HepG2 (cell line): ENCODE results near the gene CCDC57. TPM values are rescaled to one million over a fixed set of nuclear protein-coding genes. Genes with fewer than 3 reads are reported as not detected.

Source experiments
- ATAC-seq: fragments of 200-7000 bp; cut with Tn5 transposase; 3 replicates; pipeline ENCODE4 v1.9.1; 2020; ENCODE audit warnings: mild to moderate bottlenecking, moderate library complexity
- BruUV-seq: library from RNA; stranded (reverse); fragments of 400-500 nt; replicated peaks from 2 replicates; lab custom pipeline; 2021; lab: Mats Ljungman, UMichigan
- CTCF ChIA-PET: fragments of 300-600 bp; formaldehyde crosslinking; extraction: SDS; loops from one replicate; lab custom pipeline; 2021; ENCODE audit warnings: low total read pairs, inconsistent platforms, low intra/inter-chr PET ratio; lab: Yijun Ruan, JAX
- POLR2A ChIA-PET: fragments of 350-600 bp; sonication (Branson Sonifier 250); formaldehyde crosslinking; loops from one replicate; lab custom pipeline; 2020; ENCODE audit warnings: antibody characterized with exemption, inconsistent platforms; lab: Yijun Ruan, JAX
- DNase-seq: peaks from one replicate; pipeline ENCODE4 v3.0.0-alpha.2; 2015; ENCODE audit warnings: low spot score
- FAIRE-seq: peaks from 3 replicates; lab custom pipeline; 2011; peaks lifted over from hg19 to GRCh38; lab: Jason Lieb, UNC
- H2AFZ ChIP-seq: one replicate; pipeline ENCODE4 v1.6.1; 2011; ENCODE audit warnings: low read length, inconsistent platforms
- H3K27ac ChIP-seq: fragments of 300-600 bp; 3 replicates; pipeline ENCODE4 v1.8.0; 2011; ENCODE audit warnings: mixed run types, mild to moderate bottlenecking, mixed read lengths, low read length, inconsistent platforms; ENCODE audit not compliant: insufficient read depth; ENCODE audit errors: extremely low read length
- H3K27me3 ChIP-seq, 2 experiments: fragments of 200-600 bp in 1 of 2; 2 replicates in 1 of 2; 3 replicates in 1 of 2; pipeline versions ENCODE4 v1.6.0 to v1.8.0; 2011; ENCODE audit warnings: low read length in 2 of 2, mild to moderate bottlenecking in 2 of 2, moderate library complexity in 2 of 2, inconsistent platforms in 1 of 2; ENCODE audit not compliant: insufficient read depth in 2 of 2, control insufficient read depth in 1 of 2
- H3K36me3 ChIP-seq, 2 experiments: fragments of 200-600 bp in 1 of 2; replicated peaks in 1 of 2; 2 replicates in 1 of 2; 3 replicates in 1 of 2; pipeline versions ENCODE4 v1.5.1 to v1.8.0; 2011; ENCODE audit warnings: low read length in 2 of 2, inconsistent platforms in 1 of 2; ENCODE audit not compliant: insufficient read depth in 2 of 2, control insufficient read depth in 1 of 2
- H3K4me1 ChIP-seq: 2 replicates; pipeline ENCODE4 v1.5.1; 2012; ENCODE audit warnings: low read length, inconsistent platforms; ENCODE audit not compliant: insufficient read depth
- H3K4me2 ChIP-seq: 2 replicates; pipeline ENCODE4 v1.6.0; 2011; ENCODE audit warnings: low read depth, low read length, inconsistent platforms
- H3K4me3 ChIP-seq, 3 experiments: fragments of 200-600 bp in 1 of 3; sonication (generic), shearing (Covaris generic) in 1 of 3; replicated peaks in 1 of 3; 2 replicates each; pipeline ENCODE4 v1.5.1; 2011 to 2016; ENCODE audit warnings: low read length in 3 of 3, inconsistent platforms in 2 of 3, low read depth in 2 of 3, mild to moderate bottlenecking in 2 of 3, control low read depth in 1 of 3, mixed read lengths in 1 of 3; ENCODE audit not compliant: insufficient read depth in 1 of 3
- H3K79me2 ChIP-seq: one replicate; pipeline ENCODE4 v1.6.1; 2011; ENCODE audit warnings: low read length, inconsistent platforms; ENCODE audit not compliant: insufficient read depth
- H3K9ac ChIP-seq: 2 replicates; pipeline ENCODE4 v1.6.0; 2011; ENCODE audit warnings: mild to moderate bottlenecking, low read depth, low read length, inconsistent platforms; ENCODE audit not compliant: insufficient read depth
- H3K9me3 ChIP-seq: 2 replicates; pipeline ENCODE4 v1.5.1; 2012; ENCODE audit warnings: mild to moderate bottlenecking, low read length
- H4K20me1 ChIP-seq: 2 replicates; pipeline ENCODE4 v1.6.0; 2011; ENCODE audit warnings: inconsistent platforms, mild to moderate bottlenecking, low read length, moderate library complexity; ENCODE audit not compliant: insufficient read depth
- GTF2F1 ChIP-seq: fragments of 150-350 bp; IDR thresholded peaks from 2 replicates; pipeline ENCODE4 v1.6.1; 2014; ENCODE audit warnings: low read length
- HES4 ChIP-seq: sonication (generic); formaldehyde crosslinking; IDR thresholded peaks from 2 replicates; pipeline ENCODE4 v1.9.0; 2021; ENCODE audit warnings: mild to moderate bottlenecking, missing genetic modification reagents, borderline replicate concordance
- JUN ChIP-seq: sonication (generic); formaldehyde crosslinking; IDR thresholded peaks from 2 replicates; pipeline ENCODE4 v1.4.0; 2020; ENCODE audit warnings: mild to moderate bottlenecking, missing genetic modification reagents
- MBNL3 ChIP-seq: fragments of 250-450 bp; sonication (Bioruptor Pico); conservative IDR thresholded peaks from 2 replicates; pipeline ENCODE4 v1.8.0; 2022; ENCODE audit warnings: mild to moderate bottlenecking, inconsistent platforms
- NCOA1 ChIP-seq: sonication (generic); formaldehyde crosslinking; IDR thresholded peaks from 2 replicates; pipeline ENCODE4 v1.9.0; 2021; ENCODE audit warnings: missing genetic modification reagents
- POLR2AphosphoS2 ChIP-seq: IDR thresholded peaks from 2 replicates; pipeline ENCODE4 v1.6.1; 2011; ENCODE audit warnings: low read depth, low read length, improper control_type of control experiment
- REPIN1 ChIP-seq: sonication (generic); formaldehyde crosslinking; IDR thresholded peaks from 2 replicates; pipeline ENCODE4 v1.8.0; 2022; ENCODE audit warnings: missing genetic modification reagents, low read depth, mild to moderate bottlenecking, borderline replicate concordance
- ZBTB1 ChIP-seq: sonication (generic); formaldehyde crosslinking; IDR thresholded peaks from 2 replicates; pipeline ENCODE4 v1.4.0; 2020; ENCODE audit warnings: missing genetic modification reagents, borderline replicate concordance
- ZFP1 ChIP-seq: IDR thresholded peaks from 2 replicates; pipeline ENCODE4 v1.6.1; 2016
- ZIK1 ChIP-seq: sonication (generic); formaldehyde crosslinking; IDR thresholded peaks from 2 replicates; pipeline ENCODE4 v1.5.0; 2020; ENCODE audit warnings: mild to moderate bottlenecking, low read depth, missing genetic modification reagents, borderline replicate concordance
- ZNF552 ChIP-seq: sonication (generic); formaldehyde crosslinking; IDR thresholded peaks from 2 replicates; pipeline ENCODE4 v1.9.0; 2022; ENCODE audit warnings: missing genetic modification reagents, mild to moderate bottlenecking, borderline replicate concordance
- ZNF570 ChIP-seq: sonication (generic); formaldehyde crosslinking; IDR thresholded peaks from 2 replicates; pipeline ENCODE4 v1.4.0; 2020; ENCODE audit warnings: mild to moderate bottlenecking, missing genetic modification reagents, borderline replicate concordance
- ZNF749 ChIP-seq: sonication (generic); formaldehyde crosslinking; IDR thresholded peaks from 2 replicates; pipeline ENCODE4 v1.8.0; 2022; ENCODE audit warnings: mild to moderate bottlenecking, missing genetic modification reagents, moderate library complexity, borderline replicate concordance
- WGBS: methylation state at CpG from one replicate; pipeline ENCODE4 v1.1.6; 2017; ENCODE audit warnings: low lambda C conversion rate; 5-methylcytosine and 5-hydroxymethylcytosine counted together
- in situ Hi-C: cut with HindIII; loops from 2 replicates; pipeline ENCODE4 v1.10.0; 2017; ENCODE audit warnings: low pct_unique_long_range_greater_than_20kb; ENCODE audit not compliant: extremely low pct_ligation_motif_present
- intact Hi-C: fragments of 100-400 bp; cut with micrococcal nuclease; formaldehyde crosslinking; loops from one replicate; pipeline ENCODE4 v1.10.0; 2022; ENCODE audit not compliant: unreplicated experiment
- polyA plus RNA-seq, 8 experiments: library from polyadenylated mRNA; depleted of rRNA in 3 of 8; stranded (reverse) in 7 of 8; unstranded in 1 of 8; fragments of >200 nt; fragmentation: Illumina TruSeq in 4 of 8; extraction: Trizol in 4 of 8; gene quantifications; 2 replicates each; pipeline versions ENCODE4 v1.2.1 to v1.2.3, GENCODE V29; 2011 to 2016; ENCODE audit warnings: low read depth in 4 of 8, missing spikeins in 1 of 8, mixed read lengths in 1 of 8; ENCODE audit not compliant: insufficient read depth in 1 of 8
- total RNA-seq, 5 experiments: library from RNA; depleted of rRNA; stranded (reverse); fragments of >200 nt; fragmentation: Illumina TruSeq; extraction: Trizol; gene quantifications; 2 replicates each; pipeline ENCODE4 v1.2.3, GENCODE V29; 2016; ENCODE audit warnings: low read depth in 1 of 5
- TF ChIP-seq, protein P1 (sequence below): sonication (generic); formaldehyde crosslinking; IDR thresholded peaks from 2 replicates; pipeline ENCODE4 v1.9.0; 2021; ENCODE audit warnings: missing genetic modification reagents, borderline replicate concordance
- TF ChIP-seq, protein P2 (sequence below): sonication (generic); formaldehyde crosslinking; IDR thresholded peaks from 2 replicates; pipeline ENCODE4 v1.4.0; 2020; ENCODE audit warnings: missing genetic modification reagents, borderline replicate concordance
- TF ChIP-seq, protein P3 (sequence below), 2 experiments: sonication (generic) in 1 of 2; formaldehyde crosslinking in 1 of 2; IDR thresholded peaks; 2 replicates each; pipeline versions ENCODE4 v1.5.1 to v1.6.1; 2011 to 2020; ENCODE audit warnings: borderline replicate concordance in 1 of 2, low read depth in 1 of 2, low read length in 1 of 2, mild to moderate bottlenecking in 1 of 2, missing genetic modification reagents in 1 of 2, moderate library complexity in 1 of 2

The CCDC57 gene
- total and polyA plus RNA-seq, 2 of the 13 experiments (the other 11 are each of a cell fraction or from before 2014, with no cell fraction given) = 59.3 to 59.9 TPM

DNA sequence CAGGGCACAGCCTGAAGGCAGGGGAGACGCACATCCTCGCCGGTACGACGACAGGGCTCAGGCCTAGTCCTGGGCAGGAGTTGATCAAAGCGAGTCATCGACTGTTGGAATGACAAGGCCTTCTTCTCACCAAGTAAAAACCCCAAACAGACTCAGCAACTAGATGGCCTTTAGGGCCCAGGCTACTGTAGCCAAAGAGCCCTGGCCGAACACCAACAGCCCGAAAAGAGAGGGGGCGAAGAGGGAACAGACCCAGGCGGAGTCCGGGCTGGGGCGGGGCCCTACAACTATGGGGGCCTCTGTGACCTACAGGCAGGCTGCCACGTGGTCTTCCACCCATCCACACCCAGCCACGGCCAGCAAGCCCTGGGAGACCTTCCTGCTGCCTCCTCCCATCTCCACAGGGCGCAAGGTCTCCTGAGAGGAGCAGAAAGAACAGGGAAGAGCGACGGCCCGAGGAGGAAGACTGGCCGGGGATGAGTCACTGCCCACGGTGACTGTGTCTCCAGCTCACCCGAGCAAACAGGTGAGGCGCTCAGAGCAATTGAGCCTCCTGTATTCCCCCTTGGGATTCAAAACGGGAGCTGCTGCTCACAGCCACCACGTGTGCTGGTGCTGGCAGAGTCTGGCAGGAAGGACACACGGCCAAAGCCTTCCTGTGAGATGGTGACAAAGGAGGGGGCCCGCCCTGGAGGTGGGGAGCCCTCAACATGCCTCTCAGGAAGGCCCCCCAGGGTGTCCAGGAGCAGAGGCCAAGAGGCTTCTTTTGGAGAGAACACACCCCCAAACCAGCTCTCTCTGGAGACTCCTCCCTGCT is 33.9 kb upstream of the CCDC57 start:
- Histone ChIP-seq H2AFZ (no peak overlapping the region), H3K4me2 (no peak overlapping the region), H3K4me1 (peaks cover 28% of the 10 kb centered on the region), H3K9ac (no peak overlapping the region), H3K36me3 (peaks cover 62 to 83% of the 10 kb centered on the region in 2 experiments), H3K79me2 (peaks cover 3% of the 10 kb centered on the region), H3K4me3 (no peak overlapping the region), H3K9me3 (no peaks in the 10 kb centered on the region), H3K27me3 (no peaks in the 10 kb centered on the region), H4K20me1 (peaks cover 51% of the 10 kb centered on the region; the same call in 1 of the 2 replicates), H3K27ac (no peak overlapping the region)
- no peak for ATAC-seq
- POLR2A ChIA-PET = interaction anchor here (0.9 to 7.2 kb wide), 4 partner anchors 10 to 54 kb away, joined by 3 to 89 read pairs (median 4); no protein-coding TSS in a partner anchor
- CTCF ChIA-PET = no interaction called here
- in situ Hi-C loops (no loop called here), intact Hi-C loops (no loop called here)
- FAIRE-seq = no peak
- WGBS = 92% methylated on average over 25 of the region's 27 CpGs
- no TSS peak for BruUV-seq
- no peak for DNase-seq
- TF ChIP-seq ZBTB1 (CRISPR knock-in tag) (no peak), NCOA1 (CRISPR knock-in tag) (no peak), HES4 (CRISPR knock-in tag) (no peak), POLR2AphosphoS2 (0 out of 2 replicates have a peak, but pooled peaks have one; percentile 72), REPIN1 (CRISPR knock-in tag) (0 out of 2 replicates have a peak, but pooled peaks have one; percentile 35), ZNF552 (CRISPR knock-in tag) (no peak), ZNF749 (CRISPR knock-in tag) (no peak), JUN (no peak), ZNF570 (CRISPR knock-in tag) (no peak), ZFP1 (CRISPR knock-in tag) (no peak), MBNL3 (CRISPR knock-in tag) (no peak), ZIK1 (CRISPR knock-in tag) (no peak), GTF2F1 (no peak)
- TF ChIP-seq, protein P1, sequence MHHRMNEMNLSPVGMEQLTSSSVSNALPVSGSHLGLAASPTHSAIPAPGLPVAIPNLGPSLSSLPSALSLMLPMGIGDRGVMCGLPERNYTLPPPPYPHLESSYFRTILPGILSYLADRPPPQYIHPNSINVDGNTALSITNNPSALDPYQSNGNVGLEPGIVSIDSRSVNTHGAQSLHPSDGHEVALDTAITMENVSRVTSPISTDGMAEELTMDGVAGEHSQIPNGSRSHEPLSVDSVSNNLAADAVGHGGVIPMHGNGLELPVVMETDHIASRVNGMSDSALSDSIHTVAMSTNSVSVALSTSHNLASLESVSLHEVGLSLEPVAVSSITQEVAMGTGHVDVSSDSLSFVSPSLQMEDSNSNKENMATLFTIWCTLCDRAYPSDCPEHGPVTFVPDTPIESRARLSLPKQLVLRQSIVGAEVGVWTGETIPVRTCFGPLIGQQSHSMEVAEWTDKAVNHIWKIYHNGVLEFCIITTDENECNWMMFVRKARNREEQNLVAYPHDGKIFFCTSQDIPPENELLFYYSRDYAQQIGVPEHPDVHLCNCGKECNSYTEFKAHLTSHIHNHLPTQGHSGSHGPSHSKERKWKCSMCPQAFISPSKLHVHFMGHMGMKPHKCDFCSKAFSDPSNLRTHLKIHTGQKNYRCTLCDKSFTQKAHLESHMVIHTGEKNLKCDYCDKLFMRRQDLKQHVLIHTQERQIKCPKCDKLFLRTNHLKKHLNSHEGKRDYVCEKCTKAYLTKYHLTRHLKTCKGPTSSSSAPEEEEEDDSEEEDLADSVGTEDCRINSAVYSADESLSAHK (CRISPR knock-in tag) = no peak
- TF ChIP-seq, protein P2, sequence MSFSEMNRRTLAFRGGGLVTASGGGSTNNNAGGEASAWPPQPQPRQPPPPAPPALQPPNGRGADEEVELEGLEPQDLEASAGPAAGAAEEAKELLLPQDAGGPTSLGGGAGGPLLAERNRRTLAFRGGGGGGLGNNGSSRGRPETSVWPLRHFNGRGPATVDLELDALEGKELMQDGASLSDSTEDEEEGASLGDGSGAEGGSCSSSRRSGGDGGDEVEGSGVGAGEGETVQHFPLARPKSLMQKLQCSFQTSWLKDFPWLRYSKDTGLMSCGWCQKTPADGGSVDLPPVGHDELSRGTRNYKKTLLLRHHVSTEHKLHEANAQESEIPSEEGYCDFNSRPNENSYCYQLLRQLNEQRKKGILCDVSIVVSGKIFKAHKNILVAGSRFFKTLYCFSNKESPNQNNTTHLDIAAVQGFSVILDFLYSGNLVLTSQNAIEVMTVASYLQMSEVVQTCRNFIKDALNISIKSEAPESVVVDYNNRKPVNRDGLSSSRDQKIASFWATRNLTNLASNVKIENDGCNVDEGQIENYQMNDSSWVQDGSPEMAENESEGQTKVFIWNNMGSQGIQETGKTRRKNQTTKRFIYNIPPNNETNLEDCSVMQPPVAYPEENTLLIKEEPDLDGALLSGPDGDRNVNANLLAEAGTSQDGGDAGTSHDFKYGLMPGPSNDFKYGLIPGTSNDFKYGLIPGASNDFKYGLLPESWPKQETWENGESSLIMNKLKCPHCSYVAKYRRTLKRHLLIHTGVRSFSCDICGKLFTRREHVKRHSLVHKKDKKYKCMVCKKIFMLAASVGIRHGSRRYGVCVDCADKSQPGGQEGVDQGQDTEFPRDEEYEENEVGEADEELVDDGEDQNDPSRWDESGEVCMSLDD (CRISPR knock-in tag) = no peak
- TF ChIP-seq, protein P3, sequence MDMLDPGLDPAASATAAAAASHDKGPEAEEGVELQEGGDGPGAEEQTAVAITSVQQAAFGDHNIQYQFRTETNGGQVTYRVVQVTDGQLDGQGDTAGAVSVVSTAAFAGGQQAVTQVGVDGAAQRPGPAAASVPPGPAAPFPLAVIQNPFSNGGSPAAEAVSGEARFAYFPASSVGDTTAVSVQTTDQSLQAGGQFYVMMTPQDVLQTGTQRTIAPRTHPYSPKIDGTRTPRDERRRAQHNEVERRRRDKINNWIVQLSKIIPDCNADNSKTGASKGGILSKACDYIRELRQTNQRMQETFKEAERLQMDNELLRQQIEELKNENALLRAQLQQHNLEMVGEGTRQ (IDR thresholded peaks at IDR 0.05; ENCODE audit: low read depth, low read length) = no peak
- TF ChIP-seq, protein P3 (CRISPR knock-in tag; IDR thresholded peaks at IDR 0.05; ENCODE audit: borderline replicate concordance) = no peak
